NCI-H2227 (cell line): ENCODE data around the gene TRIM7.
"Not testable (repeated sequence)": the region's sequence is repeated elsewhere in the genome, so short reads cannot be mapped to it uniquely, and the experiment has no call there.

Source experiments
- DNase-seq: peaks from one replicate; lab custom pipeline; 2025; ENCODE audit not compliant: unreplicated experiment; lab: John Stamatoyannopoulos, UW

The TRIM7 gene

DNA sequence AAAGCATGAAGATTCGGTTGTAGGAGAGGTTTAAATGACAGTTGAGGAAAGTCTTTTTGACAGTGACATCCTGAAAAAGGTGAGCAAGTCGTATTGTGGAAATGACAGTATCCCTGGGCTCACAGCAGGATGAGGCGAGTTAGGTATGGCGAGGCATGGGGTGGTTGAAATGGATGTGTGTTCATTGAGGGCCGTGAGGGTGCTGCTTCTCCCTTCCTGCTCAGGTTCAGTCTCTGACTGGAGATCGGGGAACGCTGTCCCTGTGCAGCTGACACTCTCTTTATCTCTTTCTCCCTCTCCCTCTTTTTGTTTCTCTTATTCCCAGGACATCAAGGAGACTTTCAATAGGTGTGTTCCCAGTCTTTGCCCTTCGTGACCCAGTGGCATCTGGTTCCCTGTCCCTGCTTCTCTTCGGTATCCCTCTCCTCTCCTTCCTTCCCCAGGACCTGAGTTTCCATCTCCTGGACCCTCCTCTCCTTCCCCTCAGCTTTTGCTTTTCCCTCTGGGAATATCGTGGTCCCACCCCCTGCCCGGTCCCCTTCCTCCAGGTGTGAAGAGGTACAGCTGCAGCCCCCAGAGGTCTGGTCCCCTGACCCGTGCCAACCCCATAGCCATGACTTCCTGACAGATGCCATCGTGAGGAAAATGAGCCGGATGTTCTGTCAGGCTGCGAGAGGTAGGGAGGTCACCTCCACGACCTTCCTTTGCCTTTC lies 28.2 kb upstream of the TRIM7 start:
- DNase-seq = no peak

DNA sequence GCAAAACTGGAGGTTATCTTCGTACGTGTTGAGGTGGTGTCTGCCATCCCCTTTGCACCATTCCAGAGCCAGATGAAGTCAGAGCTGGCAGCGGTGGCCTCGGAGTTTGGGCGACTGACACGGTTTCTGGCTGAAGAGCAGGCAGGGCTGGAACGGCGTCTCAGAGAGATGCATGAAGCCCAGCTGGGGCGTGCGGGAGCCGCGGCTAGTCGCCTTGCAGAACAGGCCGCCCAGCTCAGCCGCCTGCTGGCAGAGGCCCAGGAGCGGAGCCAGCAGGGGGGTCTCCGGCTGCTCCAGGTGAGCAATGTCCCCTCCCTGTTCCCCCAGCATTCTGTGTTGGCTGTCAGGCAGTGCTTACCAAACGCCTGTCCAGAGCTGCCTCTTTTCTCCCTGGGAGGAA lies 27.6 kb upstream of the TRIM7 start:
- DNase-seq = no peak

DNA sequence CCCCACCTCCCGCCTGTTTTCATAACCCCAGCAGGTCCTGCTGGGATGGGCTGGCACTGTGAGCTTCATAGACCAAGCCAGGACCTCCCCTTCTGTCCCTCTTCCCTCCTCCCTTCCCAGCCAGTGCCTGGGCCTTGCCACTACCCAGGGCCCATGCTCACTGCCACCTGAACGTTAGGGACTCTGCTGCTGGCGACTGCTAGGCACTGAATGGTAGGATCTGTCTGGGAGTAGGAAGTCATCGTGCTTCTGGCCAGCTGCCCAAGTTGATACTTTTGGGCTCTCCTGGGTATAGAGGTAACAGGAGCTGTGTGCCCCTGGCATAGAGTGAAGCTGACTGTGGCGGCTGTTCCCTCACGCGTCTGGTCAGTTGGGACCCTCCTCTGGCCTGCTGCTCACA lies 26.4 kb upstream of the TRIM7 start:
- no peak for DNase-seq

DNA sequence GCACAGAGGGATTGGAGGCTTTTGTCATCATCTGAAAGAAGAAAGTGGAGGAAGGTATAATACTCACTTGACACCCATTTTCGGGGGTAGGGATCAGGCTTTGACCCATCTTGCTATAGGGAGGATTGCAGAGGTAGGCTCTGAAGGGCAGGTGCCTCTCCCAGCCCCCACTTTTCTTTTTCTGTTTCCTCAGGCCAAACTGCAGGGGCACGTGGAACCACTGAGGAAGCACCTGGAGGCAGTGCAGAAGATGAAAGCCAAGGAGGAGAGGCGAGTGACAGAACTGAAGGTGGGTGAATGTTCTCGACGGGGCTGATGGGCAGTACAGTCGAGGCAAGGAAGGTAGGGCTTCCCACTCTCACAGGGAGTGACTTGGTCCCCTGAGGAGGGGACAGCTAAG lies 25.6 kb upstream of the TRIM7 start:
- no peak for DNase-seq

DNA sequence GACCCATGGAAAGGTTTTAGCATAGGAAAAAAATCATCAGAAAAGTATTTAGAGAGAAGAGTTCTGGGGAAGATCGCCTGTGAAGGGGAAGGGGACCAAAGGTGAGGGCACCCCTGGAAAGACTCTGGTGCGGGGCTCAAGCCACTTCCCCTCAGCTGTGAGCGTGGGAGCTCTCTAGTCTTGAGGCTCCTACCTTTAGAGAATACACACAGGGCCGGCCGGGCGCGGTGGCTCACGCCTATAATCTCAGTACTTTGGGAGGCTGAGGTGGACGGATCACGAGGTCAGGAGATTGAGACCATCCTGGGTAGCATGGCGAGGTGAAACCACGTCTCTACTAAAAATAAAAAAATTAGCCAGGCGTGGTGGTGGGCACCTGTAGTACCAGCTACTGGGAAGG lies 25.0 kb upstream of the TRIM7 start:
- no peak for DNase-seq

DNA sequence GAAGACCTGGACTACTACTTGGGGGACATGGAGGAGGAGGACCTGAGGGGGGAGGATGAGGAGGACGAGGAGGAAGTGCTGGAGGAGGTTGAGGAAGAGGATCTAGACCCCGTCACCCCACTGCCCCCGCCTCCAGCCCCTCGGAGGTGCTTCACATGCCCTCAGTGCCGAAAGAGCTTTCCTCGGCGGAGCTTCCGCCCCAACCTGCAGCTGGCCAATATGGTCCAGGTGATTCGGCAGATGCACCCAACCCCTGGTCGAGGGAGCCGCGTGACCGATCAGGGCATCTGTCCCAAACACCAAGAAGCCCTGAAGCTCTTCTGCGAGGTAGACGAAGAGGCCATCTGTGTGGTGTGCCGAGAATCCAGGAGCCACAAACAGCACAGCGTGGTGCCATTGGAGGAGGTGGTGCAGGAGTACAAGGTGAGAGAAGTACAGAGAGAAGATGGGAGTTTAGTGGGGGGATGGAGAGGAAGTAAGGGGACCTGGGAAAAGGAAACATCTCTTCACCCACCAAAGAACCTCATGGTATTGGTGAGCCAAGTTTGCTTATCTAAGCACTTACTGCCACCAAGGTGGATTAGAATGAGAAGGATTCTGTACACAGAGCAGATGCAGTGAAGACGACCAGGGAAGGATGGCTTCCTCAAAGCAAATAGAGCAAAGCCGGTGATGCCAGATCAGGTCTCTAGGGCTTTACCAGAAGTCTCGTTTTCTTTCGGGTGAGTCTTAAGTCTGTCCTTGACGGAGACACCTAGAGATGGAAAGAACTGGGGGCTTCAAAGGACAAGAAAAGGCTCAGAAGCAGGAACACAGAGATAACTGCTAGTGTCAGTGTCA lies 19.6 kb upstream of the TRIM7 start:
- DNase-seq = no peak

DNA sequence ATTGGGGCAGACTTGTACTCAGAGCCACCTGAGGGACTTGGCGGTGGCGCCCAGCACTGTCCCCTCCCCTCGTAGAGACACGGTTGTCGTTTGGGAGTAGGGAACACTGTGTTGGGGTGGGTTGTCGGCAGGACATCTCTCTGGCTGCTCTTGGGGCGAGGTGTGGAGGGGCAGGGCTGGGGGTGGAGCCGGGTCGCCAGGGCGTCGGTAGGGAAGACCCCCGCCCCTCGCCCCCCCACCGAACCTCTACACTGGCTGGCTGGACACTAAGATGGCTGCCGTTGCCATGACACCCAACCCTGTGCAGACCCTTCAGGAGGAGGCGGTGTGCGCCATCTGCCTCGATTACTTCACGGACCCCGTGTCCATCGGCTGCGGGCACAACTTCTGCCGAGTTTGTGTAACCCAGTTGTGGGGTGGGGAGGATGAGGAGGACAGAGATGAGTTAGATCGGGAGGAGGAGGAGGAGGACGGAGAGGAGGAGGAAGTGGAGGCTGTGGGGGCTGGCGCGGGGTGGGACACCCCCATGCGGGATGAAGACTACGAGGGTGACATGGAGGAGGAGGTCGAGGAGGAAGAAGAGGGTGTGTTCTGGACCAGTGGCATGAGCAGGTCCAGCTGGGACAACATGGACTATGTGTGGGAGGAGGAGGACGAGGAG lies 18.9 kb upstream of the TRIM7 start:
- no peak for DNase-seq

DNA sequence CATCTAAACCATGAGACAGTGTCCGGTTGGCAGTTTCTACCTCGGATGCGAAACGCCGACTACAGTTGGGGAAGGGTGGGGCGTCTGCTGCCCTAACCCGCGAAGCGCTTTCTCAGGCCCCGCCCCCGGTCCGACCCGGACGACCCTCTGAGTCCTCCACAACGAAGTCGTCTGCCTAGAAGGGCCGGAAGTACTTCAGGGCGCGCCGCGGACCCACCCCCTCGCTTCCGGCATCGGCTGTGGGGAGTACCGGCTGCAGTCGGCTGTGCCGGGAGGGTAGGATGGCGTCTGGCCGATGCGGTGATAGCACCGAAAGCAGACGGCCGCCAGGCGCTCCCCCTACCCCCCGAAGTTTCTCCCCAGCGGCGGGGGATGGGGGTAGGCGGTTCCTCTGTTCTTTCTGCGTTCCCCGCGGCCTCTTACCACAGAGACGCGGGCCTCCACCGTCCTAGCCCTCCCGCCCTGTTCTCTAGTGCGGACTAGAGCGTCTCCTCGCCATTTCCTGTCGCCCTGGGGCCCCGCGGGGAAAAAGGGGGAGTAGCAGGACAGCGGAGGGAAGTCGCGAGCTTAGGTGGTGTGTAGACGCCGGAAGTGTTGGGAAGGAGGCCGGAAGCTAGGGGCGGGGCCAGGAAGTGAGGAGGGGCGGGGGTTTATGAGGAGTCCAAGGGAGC lies 18.2 kb upstream of the TRIM7 start, which contains the start of gene TRIM41:
TSS of gene TRIM41 (plus strand) at position 224 of the 671 bp plus-strand sequence. CDS start 719 bp downstream, outside the sequence.
- no peak for DNase-seq

DNA sequence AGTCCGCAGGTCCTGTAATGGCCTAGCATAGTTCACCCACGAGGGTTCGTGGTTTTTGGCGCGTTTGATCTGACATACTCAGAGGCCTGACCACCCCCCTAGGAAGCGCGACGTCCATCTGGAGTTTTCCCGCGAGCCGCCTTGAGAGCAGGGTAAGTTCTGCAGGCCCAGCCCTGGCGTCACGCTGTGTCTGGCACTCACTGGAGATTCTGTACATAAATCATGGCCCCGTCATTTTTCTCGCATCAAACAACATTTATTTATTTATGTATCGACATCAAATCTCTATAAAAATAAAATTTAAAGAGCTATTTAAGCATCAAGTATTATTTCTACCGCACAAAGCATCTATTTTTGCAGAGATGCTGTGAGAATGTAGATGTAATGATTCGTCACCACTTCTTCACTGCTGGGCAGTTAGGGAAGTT lies 17.6 kb upstream of the TRIM7 start:
- no peak for DNase-seq

DNA sequence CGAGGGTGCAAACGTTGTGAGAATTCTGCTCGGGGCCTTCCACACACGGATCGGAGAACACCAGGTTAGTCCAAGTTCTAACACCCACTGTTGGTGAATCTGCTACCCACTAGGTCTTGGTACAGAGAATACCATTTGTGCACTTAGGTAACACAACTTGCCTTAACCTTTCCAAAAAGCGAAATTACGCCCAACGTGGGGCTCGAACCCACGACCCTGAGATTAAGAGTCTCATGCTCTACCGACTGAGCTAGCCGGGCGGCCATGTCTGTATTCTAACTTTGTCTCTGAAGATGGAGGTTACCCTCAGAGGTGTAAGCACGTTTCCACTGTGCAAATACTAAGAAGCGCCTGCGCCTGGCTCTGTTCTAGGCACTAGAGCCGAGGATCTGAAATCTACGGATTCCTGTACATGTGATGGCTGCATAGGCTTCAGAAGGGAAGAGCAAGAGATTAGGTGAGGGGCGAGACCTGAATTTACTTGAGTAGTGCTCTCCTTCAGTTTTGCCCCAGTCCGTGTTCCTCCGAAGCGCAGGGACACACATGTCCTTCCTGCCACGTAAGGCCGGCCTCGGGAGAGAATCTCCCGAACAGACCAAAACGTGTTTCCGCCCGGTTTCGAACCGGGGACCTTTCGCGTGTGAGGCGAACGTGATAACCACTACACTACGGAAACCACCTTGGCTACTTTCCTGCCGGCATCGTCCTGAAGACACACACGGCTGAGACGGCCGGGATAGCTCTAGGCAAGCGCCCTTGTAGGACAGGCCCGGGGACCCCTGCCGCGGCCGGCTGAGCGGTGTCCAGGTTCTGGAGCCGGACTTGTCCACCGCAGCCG lies 17.0 kb upstream of the TRIM7 start:
- DNase-seq = no peak

DNA sequence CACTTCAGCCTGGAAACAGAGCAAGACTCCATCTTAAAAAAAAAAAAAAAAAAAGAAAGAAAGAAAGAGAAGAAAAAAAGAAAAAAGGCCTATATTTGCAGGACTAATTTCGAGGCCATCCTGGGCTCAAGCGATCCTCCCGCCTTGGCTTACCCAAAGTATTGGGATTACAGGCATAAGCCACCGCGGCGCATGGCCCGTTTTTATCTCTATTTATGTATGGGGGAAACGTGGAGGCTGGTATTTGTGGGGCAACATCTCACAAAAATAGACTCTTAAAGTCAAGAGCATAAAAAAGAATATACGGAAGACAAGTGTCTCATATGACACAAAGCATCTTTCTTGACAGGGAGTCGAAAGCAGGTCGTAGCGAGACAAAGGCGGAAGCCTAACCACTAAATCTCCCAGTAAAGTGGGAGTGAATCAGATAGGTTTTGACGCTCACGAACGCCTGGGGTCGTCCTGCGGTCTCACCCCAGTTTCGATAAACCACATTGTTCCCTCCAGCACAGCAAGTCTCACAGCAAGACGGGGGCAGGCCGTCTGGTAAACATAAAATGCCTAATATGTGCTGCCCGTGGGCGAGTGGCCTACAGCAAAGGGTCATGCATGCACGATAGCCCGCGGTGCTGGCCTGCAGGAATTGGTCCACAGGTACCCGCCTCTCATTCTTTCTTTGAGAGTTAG lies 16.3 kb upstream of the TRIM7 start:
- DNase-seq = no peak

DNA sequence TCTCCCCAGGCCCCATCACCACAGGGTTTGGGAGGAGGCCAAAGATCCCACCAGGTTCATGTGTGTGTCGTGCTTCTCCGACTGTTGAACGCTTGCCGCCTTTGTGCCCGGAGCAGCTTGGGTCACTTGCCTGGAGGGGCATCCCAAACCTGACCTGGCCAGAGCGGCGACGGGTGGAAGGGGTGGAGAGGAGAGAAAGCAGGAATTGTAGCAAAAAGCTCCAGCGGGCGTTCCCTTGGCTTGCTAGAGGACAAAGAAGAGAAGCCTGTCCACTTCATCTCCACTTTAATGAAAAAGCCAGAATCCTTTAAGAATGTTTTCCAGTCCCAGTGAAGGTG lies 15.2 kb upstream of the TRIM7 start:
- no peak for DNase-seq

DNA sequence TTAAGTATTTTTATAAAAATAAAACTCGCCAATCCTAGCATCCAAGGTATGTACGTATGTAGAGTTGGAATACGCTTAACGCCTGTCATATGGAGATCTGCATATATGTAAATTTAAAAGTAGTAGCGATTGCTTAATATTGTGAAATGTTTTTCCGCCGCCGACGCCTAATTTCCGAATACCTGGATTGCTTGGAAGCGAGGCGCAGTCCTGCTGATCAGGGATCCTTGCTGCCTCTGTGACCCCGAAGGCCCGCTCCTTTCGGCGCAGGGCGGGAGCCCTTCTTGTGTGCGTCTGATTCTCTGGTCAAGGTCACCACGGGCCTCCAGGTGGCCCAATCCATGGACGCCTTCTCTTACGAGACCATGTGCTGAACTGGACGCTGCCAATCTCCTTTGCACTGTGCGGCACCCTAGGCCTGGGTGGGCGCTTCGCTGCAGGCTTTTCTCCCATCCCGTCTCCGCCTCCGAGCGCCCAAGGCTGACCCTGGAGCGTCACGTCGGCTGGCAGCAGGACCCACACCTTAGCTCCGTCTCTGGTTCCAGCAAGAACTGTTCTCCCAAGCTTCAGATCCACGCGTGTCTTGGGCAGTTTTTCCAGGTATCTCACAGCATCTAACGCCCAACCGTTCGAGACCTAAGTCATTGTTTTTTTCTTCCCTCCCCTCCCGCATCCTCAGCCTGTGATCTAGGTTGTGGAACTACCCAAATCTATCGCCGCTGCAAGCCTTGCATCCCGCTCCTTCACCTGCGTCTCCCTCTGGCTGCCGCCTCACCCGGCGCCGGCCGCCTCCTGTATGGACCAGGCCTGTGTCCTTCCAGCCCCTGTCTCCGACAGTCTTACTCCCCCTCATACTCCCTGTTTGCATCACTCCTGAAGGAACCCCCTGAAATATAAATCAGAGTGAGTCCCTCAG lies 14.5 kb upstream of the TRIM7 start:
- DNase-seq = no peak

DNA sequence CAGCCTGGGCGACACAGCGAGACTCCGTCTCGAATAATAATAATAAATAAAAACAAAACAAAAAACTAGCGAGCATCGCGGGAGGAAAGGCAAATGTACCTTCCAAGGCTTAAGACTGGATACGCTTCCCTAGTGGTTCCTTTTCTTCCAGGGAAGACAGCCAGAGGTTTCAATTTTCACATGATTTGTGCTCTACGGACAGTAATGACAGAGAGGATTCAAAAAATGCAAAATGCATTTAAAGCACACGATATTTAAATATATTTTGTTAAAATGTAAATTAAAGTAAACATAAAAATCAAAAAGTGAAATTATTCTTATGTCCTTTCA lies 13.8 kb upstream of the TRIM7 start:
- no peak for DNase-seq

DNA sequence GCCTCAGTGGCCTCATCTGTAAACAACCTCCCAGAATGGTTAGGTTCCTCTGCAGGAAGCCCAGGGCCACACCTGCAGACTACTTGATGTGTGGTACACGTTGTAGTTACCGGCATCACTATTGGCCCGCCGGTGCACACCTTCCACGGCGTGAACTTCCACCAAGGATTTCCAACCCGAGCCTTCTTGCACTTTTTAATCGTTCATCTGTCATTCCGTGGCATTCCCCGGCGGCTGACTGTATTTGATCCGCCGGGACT lies 12.7 kb upstream of the TRIM7 start:
- DNase-seq = no peak

DNA sequence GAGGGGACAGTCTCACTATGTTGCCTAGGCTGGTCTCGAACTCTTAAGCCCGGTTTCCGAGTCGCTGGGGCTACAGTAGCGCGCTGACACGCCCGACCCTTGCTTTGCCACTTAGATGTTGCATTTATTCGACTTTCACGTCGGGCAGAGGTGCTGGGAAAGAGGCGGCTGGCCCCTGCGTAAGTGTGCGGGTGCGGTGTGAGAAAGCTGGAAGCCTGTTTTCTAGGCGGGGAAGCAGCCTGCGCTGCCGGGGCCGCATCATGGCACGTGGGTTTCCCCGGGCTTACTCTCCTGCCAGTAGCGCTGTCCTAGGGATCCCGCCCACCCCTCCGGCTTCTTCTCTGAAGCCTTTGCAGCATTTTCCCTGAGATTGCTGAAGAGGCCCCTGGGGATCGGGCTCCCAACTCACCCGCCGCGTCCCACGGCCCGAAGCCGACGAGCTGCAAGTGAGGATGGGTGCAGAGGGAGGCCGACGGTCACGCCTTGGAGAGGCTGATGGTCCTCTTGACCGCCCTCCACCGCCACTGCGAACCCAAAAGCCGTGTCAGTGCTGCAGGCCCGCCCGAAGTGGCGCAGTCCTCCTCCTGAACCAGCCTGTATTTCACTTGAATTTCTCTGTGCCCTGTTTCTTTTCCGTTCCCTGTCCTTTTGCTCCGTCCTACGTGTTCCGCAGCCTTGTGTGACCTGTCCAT lies 12.3 kb upstream of the TRIM7 start:
- no peak for DNase-seq

DNA sequence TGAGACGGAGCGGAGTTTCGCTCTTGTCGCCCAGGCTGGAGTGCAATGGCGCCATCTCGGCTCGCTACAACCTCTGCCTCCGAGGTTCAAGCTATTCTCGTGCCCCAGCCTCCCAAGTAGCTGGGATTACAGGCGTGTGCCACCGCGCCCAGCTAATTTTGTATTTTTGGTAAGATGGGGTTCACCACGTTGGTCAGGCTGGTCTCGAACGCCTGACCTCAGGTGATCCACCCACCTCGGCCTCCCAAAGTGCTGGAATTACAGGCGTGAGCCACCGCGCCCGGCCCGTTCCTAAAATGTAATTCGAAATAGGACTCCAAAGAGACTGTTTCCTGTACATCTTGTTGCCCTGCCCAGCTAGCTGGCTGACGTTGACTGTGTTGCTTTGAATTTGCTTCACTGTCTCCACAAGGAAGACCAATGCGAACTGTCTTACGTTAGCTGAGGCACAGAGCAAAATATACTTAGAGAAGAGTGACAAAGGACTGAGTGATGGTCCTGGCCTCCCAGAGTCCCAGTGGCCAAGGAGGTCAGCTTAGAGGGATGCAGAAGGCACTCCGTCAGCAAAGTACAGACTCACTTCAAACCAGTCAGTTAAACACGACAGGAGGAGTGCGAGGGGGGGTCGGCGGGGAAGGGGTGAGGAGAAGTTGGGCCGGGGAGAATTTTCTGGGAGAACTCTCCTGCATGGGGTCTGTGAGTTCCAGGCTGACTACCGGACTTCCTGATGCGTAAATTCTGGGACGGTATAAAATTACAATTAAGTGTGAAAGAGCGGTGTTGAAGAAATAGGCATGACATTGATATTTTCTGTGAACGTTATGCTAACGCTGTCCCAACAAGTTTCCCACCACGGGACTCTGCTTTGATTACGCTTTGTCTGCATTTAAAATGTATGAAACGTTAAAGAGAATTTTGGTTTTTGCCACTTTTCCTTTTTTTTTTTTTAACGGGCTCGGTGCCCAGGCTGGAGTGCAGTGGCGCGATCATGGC lies 11.3 kb upstream of the TRIM7 start:
- no peak for DNase-seq

DNA sequence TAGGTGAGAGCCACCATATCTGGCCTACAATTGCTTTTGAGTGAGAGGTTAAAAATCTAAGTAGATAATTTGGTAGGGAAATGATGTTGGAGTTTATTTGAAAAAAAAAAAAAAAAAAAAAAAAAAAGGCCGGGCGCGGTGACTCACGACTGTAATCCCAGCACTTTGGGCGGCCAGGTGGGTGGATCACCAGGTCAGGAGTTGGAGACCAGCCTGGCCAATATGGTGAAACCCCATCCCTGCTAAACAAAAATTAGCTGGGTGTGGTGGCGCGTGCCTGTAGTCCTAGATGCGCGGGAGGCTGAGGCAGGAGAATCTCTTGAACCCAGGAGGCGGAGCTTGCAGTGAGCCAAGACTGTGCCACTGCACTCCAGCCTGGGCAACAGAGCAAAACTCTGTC lies 9.3 kb upstream of the TRIM7 start:
- not testable (repeated sequence) for DNase-seq
